GOT3 (cell line): ENCODE measurements around the gene ELMO1.

ENCODE experiments used
- DNase-seq: peaks from one replicate; lab custom pipeline; 2025; ENCODE audit warnings: mixed read lengths; lab: John Stamatoyannopoulos, UW

ELMO1 gene

GRCh38 chr7:37430640-37431039, 18.0 kb downstream of the ELMO1 start:
- no peak for DNase-seq

GRCh38 chr7:37430171-37430570, 18.5 kb downstream of the ELMO1 start:
- DNase-seq, result no peak

GRCh38 chr7:37429435-37429791, 19.3 kb downstream of the ELMO1 start:
- no peak for DNase-seq

DNA sequence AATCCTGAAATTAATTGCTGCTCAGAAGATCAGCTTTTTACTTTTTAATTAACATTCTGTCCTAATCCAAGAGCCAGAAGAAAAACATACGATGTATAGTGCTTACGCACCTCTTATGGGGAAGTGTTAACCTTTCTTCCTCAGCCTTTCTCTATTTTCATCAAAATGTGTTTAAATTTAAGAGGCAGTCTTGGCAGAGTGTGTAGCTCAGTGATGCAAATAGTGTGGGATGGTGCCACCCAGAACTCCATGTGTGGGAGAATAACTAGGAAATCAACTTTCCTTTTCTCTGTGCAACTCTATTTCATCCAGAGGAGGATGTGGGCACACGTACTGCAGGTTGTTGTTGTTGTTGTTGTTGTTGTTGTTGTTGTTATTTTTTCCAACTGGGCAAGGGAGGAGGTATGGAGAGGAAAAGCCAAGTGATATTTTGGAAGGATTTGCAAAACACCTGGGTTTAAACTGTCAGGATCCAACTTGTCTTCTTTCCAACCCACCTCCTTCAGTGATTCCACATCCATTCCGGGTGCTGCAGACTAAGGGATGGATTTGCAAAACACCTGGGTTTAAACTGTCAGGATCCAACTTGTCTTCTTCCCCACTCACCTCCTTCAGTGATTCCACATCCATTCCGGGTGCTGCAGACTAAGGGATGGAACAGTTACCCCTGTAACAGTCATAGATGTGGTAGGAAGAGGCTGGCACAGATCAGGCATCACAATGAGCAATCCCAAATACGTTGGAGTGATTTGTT, 19.8 kb downstream of the ELMO1 start:
- no peak for DNase-seq

GRCh38 chr7:37427276-37427940, 21.3 kb downstream of the ELMO1 start:
- no peak for DNase-seq

DNA sequence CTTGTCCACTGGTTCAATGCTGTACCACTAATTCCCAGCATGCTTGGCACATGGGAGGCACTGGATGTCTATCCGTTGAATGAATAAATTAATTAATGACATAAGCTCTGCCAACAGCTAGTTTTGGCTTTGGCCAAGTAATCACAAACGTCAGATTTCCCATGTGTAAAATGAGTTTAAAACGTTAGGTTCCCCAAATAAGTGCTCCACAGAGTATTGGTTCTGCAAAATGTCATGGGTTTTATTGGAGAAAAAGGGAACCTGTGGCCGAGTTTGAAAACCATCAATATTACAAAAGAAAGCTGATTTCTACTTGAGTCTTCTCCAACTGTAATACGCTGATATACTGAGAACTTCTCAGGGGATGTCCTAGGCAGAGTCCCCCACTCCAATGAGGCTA, 23.2 kb downstream of the ELMO1 start:
- no peak for DNase-seq

- no peak for DNase-seq
Measured at GRCh38 chr7:37424995-37425394, 23.7 kb downstream of the ELMO1 start.

GRCh38 chr7:37424521-37424920, 24.1 kb downstream of the ELMO1 start:
- no peak for DNase-seq

- no peak for DNase-seq
Measured at GRCh38 chr7:37421861-37422500, 26.7 kb downstream of the ELMO1 start.

DNA sequence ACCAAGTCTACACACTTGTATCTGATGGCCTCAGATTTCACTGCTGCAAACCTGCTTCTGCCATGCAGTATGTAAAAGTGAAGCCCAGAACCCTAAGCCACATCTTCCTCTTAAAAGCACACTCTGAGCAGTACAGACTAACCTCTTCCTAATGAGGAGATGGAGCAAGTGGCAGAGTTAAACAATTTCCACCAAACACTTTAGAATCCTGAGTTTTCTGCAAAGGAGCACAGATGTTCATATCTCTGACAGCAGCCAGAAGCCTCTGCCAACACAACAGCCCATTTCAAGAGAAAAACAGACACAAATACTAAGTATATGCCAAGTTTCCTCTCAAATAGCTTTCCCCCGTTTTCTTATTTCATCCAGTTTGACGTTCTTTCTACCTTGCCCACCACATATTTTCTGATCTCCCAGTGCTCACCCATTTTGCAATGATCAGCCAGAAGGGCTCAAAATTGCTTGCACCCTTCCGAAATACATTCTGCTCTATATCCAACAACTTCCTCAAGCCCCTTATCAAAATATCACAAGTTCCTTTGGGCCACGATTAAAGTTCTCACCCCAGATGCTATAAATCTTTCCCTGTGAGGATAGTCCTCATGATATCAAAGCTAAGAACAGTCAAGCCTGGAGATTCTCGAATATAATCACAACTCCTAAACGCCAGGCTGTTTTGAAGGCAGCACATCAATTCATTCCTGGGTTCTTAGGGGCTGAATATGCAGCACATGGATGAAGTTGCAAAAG, 27.5 kb downstream of the ELMO1 start:
- no peak for DNase-seq

DNA sequence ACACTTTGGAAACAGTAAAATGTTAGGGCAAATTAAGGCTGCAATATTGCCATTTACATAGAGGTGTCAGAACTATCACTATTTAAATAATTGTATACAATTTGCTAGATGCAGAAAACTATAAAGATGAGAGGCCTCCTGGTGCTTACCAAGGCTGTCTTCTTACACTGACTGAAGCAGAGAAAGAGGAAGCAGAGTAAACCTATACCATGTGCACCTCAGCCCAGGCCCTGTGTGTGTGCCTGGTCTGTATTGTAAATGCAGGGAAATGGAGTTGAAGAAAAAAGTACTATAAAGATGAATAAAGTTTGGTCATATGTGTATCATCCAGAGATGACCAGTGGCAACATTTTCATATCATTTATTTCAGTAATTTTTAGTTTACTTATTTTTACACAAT, 29.2 kb downstream of the ELMO1 start:
- no peak for DNase-seq

DNA sequence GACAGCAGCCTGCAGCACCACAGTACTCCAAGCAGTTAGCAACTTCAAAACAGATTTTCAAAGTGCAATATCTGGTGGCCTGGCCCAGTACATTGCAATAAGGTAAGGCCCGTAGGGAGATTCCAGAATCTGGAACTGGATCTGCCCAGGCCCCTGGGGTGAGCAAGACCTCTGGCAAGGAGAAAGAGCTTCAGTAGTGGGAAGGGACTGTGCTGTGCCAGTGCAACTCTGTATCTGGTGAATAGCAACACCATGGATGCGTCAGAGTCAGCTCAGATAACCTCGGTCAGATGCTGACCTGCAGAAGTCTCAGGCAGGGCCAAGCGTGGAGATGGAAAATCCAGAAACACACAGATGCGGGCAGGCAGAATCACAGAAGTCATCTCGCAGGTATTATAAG, 30.3 kb downstream of the ELMO1 start:
- no peak for DNase-seq

GRCh38 chr7:37417107-37417474, 31.6 kb downstream of the ELMO1 start:
- DNase-seq, result no peak

DNA sequence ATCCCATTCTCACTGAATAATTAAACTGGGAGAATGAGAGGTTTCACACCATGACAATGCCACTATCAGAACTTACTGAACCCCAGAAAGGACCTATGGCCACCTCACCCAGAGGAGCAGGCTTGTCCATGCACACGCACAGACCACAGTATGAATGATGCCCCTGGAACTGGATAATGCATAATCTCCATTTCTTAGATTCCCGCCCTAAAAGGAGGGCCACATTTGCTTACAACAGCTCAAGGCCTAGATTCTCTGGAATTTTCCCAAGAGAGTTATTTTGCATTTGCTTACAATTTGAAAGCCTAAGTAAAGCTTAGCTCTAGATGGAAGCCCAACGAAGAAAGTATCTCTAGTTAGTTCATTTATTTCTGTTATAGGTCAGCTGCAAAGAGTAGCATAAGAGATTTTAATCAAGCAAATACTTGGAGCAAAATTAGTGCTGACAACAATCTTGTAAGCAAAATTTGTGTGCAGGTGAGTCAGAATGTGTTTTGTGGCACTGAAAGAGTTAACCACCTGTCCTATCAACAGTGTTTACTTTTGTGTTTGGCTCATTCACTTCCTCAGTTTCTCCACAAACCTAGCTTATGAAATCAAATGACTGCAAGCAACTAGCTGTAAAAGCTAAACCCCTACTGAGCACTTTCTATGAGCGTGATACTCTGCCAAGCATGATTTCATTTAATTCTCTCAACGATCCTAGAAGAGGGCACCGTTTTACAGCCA, 32.1 kb downstream of the ELMO1 start:
- no peak for DNase-seq

DNA sequence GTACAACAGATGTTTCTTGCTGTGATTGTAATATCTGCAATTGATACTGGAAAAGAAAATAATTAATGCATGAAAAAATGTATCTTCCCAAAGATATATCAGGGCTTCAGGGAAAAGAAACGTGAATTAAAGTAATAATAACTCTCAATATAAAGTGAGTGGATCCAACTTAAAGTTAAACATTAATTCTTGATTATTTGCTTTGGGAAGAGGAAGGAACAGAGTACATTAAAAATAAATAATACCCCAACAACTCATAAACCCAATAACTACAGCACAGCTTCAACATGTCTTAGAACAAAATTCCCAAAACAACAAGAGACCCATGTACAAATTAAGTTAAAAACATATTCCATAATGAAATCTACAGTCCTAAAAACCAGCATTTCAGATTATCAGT, 33.0 kb downstream of the ELMO1 start:
- DNase-seq, result no peak

DNA sequence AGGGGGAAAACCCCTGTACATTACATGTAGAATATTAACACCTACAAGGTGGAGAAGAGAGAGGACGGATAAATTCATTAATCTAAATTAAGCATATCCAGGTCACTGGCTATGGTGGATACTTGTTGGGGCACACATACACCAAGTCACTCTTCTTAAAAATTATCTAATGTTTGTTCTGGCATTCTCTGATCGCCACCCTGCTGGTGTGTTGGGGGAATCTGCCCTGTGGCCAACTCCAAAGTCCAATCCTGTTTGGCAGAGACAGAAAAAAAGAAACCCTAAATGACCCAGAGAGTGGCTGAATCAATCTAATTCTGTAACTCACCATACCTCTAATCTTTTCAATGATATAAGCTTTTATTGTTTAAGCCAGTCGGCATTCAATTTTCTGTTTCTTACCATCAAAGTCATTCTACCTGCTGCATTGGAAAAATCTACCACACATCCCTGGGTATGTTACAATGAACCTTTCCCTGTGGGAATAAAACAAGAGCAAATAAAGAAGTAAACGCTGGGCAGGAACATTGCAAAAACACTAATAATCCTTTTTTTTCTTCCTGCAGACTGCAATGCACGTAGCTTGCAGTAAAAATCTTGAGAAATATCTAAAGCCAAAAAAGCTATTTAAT, 34.2 kb downstream of the ELMO1 start:
- no peak for DNase-seq

DNA sequence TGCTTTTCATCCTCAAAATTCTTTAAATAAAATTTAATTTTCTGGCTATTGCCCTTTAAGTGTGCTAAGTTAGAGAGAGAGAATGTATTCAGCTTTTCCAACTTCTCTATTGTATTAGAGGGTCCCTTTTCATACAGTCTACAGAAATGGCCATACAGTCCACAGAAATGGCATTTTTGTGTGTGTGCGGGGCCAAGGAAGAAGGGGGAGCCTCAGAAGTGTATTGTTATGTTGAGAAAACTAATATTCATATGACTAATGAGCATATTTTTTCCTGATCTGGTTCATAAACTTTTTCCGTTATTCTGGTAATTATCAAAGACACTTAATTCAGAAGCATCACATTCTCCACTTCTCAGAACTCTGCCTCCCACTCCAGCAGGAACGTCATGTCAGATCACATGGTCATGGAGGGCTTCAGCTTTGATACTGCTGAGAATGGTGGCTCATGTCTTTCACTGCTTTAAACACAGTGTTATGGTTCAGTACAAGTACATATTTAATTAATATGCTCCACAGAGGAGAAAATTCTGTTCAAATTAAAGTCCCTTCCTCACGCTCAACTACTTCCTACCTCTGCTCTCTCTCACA, 37.1 kb downstream of the ELMO1 start:
- no peak for DNase-seq

DNA sequence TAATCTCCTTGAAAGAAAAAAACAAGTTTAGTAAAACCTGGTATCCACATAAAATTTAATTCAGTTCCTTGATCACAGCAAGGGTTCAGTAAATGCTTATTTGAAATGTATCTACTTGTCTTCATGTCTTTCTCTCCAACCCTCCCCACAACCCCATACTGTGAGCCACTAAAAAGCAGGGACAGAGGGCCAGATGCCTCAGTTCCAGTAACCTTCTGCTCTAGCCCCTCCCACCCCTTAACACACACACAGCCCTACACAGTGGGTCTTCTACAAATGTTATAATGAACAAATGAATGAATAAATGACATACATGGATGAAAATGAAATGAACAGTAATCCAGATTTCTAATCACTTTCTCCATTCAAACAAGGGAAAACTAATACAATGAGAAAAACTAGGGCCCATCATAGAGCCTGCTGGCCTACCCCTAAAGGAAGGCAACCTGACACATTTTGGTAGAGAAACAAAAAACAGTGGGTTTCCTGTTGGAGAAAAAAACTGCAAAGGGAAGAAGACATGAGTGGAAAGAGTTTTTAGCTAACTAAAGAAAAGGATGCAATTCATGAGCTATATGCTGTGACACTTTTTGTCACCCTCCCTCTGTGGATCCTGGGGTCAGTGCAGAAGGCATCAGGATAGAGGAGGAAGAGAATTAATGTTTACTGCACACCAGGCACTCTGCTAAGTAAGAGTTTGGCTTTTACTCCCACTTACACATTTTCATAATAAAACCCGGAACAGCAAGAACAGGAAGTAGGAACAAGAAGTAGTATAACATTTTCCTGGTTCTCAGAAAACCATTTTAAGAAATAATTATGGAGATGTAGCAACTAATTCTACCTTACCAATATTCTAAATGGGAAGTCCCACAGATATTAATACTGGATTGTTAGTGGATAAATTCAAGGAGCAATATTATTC, 38.1 kb downstream of the ELMO1 start:
- DNase-seq, result no peak

GRCh38 chr7:37409461-37409860, 39.2 kb downstream of the ELMO1 start:
- DNase-seq, result no peak
